GM18517 (cell line): ENCODE measurements around the gene KLHL15.

Experiments
- ATAC-seq: cut with Tn5 transposase; IDR thresholded peaks from one replicate; pipeline ENCODE4 v1.9.1; 2021; ENCODE audit warnings: mild to moderate bottlenecking, moderate library complexity; ENCODE audit not compliant: unreplicated experiment

KLHL15 gene

DNA sequence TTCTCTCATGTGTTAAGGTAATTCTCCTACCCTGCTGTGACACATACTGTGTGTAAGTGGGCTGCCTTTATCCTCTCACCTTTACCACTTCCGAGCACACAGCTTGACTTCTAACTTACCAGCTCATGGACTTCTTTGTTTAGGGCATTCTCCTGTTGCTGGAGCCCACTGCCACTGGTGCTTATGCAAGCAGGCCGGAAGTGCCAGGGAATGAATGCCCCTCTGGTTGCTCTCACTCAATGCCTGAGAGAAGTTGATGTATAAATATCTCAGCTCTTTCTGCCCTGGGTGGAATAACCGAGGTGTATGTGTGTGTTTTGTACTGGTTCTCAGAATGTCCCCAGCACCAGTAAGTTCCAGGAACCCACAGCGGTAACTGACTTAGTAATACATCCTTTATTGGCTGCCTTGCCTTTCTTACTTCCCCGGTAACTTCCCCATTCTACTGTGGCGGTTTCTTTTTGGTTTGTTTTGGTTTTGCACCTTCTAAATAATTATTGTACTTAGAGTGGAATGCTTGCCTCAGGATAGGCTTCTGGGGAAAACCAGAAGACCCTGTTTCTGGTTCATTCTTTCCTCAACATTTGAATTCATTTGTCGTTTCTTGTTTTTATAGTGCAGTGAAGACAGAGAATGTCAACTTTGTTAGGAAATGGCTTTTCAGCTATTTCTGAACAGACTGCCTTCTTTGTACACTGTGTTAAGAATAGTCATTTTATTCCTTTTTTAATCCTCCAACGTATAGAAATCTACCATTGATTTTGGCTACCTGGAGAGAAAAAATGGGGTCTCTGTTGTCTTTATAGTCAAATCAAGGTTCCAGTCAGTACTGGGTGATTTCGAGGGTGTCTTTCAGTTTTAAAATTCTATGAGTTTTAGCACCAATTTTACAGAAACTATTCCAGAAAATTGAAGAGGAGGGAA, 73.7 kb downstream of the KLHL15 start:
- peak; percentile 93 for ATAC-seq

DNA sequence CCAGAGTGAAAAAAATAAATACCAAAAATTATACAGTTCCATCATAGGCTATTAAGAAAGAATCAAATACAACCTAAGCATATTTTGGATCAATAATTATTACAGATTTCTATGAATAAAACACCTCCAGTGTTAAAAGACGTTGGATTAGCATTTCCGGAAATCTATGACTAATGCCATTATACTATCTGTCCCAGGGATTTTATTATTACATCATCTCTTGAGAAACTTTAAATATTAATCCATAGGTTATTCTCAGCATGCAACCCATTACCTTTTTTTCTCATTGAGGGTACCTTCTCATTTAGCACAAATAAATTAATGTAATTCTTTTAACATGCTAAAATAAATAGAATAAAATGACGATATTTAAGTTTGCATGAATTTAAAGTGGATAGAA, 74.6 kb downstream of the KLHL15 start:
- no peak for ATAC-seq

DNA sequence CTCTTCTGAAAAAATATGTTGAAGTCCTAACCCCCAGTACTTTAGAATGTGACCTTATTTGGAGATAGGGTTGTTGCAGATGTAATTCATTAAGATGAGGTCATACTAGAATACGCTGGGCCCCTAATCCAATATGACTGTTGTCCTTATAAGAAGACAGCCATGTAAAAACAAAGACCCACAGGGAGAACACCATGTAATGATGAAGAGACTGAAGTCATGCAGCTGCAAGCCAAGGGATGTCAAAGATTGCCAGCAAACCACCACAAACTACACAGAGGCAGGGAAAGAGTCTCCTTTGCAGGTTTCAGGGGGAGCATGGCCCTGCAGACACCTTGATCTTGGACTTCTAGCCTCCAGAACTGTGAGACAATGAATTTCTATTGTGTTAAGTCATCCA, 81.8 kb downstream of the KLHL15 start:
- no peak for ATAC-seq

DNA sequence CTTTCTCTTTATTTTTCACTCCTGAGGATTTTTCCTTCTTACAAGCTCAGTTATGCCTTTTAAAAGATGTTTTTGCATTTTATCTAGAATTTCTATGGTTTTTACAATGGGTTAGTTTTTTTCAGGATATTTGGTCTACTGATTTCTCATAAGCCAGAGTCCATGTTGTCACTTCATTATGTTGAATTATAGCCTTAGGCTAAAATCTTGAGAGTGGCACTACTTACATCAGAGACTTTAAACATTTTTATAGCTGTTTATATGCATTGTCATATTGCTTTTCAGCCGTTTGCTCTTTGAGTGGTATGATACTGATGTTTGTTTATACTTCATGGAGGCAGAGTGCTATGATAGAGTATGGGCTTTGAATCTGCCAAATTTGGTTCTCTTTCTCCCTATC, 82.8 kb downstream of the KLHL15 start:
- no peak for ATAC-seq

DNA sequence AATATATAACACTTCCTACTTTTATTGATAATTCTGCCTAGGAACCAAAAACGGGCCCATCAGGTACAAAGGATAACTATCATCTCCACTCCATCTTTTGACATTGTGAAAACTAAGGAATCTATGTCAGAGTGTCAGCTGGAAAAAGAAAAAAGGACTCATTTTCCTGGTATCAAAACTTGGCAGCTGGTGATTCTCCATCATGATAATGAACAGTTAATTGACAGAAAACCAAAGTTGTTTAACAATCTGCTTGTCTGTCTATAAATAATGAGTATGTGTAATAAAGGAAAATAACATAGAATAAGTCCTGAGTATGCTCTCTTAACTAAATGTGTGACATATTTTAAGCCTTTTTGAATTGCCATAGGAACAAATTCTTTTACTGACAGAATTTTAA, 87.8 kb downstream of the KLHL15 start:
- no peak for ATAC-seq

DNA sequence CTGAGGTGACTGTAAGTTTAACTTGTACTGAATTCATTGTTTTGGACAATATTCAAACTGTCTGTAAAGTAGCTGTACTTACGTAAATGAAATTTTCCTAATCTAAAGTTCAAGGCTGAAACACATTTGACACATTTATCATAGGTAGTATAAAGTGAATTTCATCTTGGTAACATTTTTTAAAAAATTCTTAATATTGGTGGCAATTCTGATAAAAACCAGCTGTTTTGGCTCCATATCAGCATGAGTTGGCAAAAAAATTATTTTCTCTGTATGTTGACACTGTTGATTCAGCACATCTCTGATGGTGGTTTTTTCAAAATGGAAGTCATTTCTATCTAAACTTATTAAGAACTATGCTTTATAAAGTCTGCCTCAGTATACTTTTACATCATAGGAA, 88.3 kb downstream of the KLHL15 start:
- ATAC-seq = no peak

DNA sequence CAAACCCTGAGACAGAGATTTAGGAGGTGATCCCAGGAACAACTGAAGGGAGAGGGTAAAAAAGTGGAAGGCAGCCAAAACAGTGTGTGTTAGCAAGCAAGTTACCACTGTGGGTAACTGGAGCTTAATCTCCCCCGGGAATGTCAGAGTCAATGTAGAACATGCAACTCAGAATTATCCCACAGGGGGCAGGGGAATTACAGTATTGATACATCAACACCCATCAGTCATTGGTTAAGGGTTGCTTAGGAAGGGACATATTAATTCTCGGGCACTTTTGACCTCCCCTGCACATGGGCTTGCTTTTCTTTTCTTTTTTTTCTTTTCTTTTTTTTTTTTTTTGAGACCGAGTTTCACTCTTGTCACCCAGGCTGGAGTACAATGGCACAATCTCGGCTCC, 89.9 kb downstream of the KLHL15 start:
- ATAC-seq = no peak

DNA sequence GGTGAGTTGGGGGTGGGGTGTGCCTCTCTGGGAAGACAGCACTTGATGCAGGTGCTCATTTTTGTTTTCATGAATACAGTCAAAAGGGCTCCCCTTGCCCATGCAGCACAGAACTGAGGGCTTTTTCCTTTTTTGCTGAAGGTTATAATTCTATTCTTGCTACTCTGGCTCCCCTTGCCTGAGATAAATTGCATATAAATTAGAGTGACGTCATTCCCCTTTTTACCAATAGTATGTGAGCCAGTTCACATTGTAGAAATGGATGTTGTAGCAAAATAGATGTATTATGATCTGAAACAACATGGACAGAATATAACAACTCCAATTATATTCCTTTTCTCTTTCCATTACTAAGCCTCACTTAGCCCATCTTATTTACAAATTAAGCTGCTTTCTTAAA, 90.8 kb downstream of the KLHL15 start:
- no peak for ATAC-seq

DNA sequence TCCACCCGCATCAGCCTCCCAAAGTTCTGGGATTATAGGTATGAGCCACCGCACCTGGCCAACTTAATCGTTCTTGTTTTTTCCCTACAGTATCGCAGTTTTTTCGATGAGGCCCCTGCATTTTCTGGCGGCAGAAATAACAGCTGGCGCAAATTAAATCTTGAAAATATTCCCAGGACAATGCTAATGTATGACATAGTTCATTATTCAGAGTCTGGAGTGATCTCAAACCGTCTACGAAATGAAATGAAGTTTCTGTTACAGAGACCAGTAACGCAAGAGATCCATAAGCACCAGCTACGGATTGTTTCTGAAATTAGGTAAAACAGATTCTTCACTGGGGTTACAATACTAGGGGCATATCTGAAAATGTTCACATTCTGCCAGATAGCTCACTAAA, 91.9 kb downstream of the KLHL15 start:
- ATAC-seq = no peak
